Mammary epithelial cell (primary cell): ENCODE results near the gene ALDH4A1.

Experiments
- EZH2 ChIP-seq: IDR thresholded peaks from 2 replicates; pipeline ENCODE4 v1.6.1; 2012; ENCODE audit warnings: low read length, inconsistent platforms, borderline replicate concordance
- TF ChIP-seq, protein P1 (sequence below), 2 donors: IDR thresholded peaks in 1 of 2; conservative IDR thresholded peaks in 1 of 2; 2 replicates each; pipeline ENCODE4 v1.5.1; 2011 to 2012; ENCODE audit warnings: inconsistent platforms in 2 of 2, low read length in 2 of 2, mild to moderate bottlenecking in 2 of 2, control low read depth in 1 of 2, low read depth in 1 of 2; ENCODE audit not compliant: insufficient read depth in 1 of 2; ENCODE audit errors: extremely low read depth in 1 of 2

DNA sequence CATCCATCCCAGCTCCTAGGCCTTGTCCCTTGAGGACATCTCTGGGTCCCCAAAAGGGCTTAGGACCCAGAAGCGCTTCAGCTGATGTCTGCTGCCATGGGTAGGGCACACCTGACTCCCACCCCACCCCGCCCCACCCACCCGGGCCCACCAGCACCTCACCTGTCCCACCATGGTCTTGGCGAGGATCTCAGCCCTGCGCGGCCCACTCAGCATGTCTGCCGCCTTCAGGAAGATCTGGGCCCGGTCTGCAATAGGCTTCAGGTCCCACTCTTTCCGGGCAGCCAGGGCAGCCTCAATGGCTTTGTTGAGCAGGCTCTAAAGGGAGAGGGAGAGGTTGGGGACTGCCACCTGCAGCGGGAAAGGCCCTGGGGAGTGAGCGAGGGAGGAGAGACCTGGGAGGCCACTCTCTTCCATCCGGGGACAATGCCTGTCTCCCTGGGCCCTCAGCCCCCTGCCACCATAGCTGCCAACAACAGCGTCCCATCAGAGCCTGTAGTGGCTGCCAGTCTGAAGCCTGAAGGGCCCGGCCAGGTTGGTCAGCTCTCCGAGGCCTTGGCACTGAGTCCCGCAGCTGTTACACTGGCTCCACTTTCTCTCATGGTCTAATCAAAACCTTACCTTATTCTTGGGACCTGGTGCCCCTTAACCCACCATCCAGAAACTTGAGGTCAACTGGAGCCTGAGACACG is 16.9 kb downstream of the ALDH4A1 start:
- TF ChIP-seq, protein P1, sequence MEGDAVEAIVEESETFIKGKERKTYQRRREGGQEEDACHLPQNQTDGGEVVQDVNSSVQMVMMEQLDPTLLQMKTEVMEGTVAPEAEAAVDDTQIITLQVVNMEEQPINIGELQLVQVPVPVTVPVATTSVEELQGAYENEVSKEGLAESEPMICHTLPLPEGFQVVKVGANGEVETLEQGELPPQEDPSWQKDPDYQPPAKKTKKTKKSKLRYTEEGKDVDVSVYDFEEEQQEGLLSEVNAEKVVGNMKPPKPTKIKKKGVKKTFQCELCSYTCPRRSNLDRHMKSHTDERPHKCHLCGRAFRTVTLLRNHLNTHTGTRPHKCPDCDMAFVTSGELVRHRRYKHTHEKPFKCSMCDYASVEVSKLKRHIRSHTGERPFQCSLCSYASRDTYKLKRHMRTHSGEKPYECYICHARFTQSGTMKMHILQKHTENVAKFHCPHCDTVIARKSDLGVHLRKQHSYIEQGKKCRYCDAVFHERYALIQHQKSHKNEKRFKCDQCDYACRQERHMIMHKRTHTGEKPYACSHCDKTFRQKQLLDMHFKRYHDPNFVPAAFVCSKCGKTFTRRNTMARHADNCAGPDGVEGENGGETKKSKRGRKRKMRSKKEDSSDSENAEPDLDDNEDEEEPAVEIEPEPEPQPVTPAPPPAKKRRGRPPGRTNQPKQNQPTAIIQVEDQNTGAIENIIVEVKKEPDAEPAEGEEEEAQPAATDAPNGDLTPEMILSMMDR (conservative IDR thresholded peaks at IDR 0.05 in 1 of 2, IDR thresholded peaks at IDR 0.05 in 1 of 2; ENCODE audit: extremely low read depth in 1 of 2, insufficient read depth in 1 of 2, low read depth in 1 of 2, low read length in 2 of 2): no peak
- TF ChIP-seq EZH2: no peak
